A673 (cell line): Measurements from ENCODE around the gene SMIM8. TPM values are rescaled to one million over a fixed set of nuclear protein-coding genes. Genes with fewer than 3 reads are reported as not detected.

ENCODE experiments used
- BruUV-seq: library from RNA; stranded (reverse); fragments of 400-500 nt; replicated peaks from 2 replicates; lab custom pipeline; 2021; lab: Mats Ljungman, UMichigan
- CTCF ChIA-PET: fragments of 300-600 bp; sonication (Branson Sonifier 250); formaldehyde crosslinking; loops from one replicate; lab custom pipeline; 2022; ENCODE audit warnings: antibody characterized with exemption; lab: Charles Lee
- POLR2A ChIA-PET: fragments of 300-600 bp; sonication (Branson Sonifier 250); formaldehyde crosslinking; loops from one replicate; lab custom pipeline; 2022; ENCODE audit warnings: antibody characterized with exemption; ENCODE audit not compliant: low non-redundant PET; lab: Charles Lee
- DNase-seq: peaks from one replicate; pipeline ENCODE4 v3.0.0-alpha.2; 2015; ENCODE audit warnings: low spot score
- H3K27ac ChIP-seq: fragments of 200-600 bp; sonication (generic); 2 replicates; pipeline ENCODE4 v1.5.1; 2016; ENCODE audit warnings: mixed run types, low read depth, mild to moderate bottlenecking, mixed read lengths, antibody characterized with exemption, low read length; ENCODE audit not compliant: poor library complexity, severe bottlenecking
- H3K27me3 ChIP-seq: fragments of 200-600 bp; sonication (generic); replicated peaks from 2 replicates; pipeline ENCODE4 v1.6.1; 2017; ENCODE audit warnings: mixed run types, low read depth, mild to moderate bottlenecking, mixed read lengths, antibody characterized with exemption, low read length; ENCODE audit not compliant: insufficient read depth, poor library complexity
- H3K36me3 ChIP-seq: fragments of 200-600 bp; sonication (generic); 2 replicates; pipeline ENCODE4 v1.6.1; 2016; ENCODE audit warnings: mixed run types, mild to moderate bottlenecking, mixed read lengths, antibody characterized with exemption, low read length; ENCODE audit not compliant: insufficient read depth, poor library complexity, severe bottlenecking
- H3K4me1 ChIP-seq: fragments of 200-600 bp; sonication (generic); 2 replicates; pipeline ENCODE4 v1.6.1; 2017; ENCODE audit warnings: mixed run types, mild to moderate bottlenecking, mixed read lengths, antibody characterized with exemption, low read length; ENCODE audit not compliant: insufficient read depth, poor library complexity, severe bottlenecking
- H3K4me3 ChIP-seq: fragments of 200-600 bp; sonication (generic); 2 replicates; pipeline ENCODE4 v1.5.1; 2016; ENCODE audit warnings: low read depth, mixed run types, mild to moderate bottlenecking, mixed read lengths, low read length; ENCODE audit not compliant: poor library complexity, severe bottlenecking
- H3K9me3 ChIP-seq: fragments of 200-600 bp; sonication (generic); 2 replicates; pipeline ENCODE4 v1.6.1; 2016; ENCODE audit warnings: mixed run types, low read depth, mild to moderate bottlenecking, mixed read lengths, antibody characterized with exemption, low read length; ENCODE audit not compliant: poor library complexity, severe bottlenecking
- CTCF ChIP-seq: fragments of 300-800, 200-600 bp; sonication (generic); conservative IDR thresholded peaks from 2 replicates; pipeline ENCODE4 v1.5.1; 2017; ENCODE audit warnings: low read depth, mild to moderate bottlenecking, antibody characterized with exemption, low read length, moderate library complexity, mixed read lengths
- EZH2 ChIP-seq: fragments of 200-600 bp; sonication (generic); IDR thresholded peaks from 2 replicates; pipeline ENCODE4 v1.6.1; 2017; ENCODE audit warnings: borderline replicate concordance, low read depth, mild to moderate bottlenecking, mixed read lengths, antibody characterized with exemption, low read length; ENCODE audit not compliant: poor library complexity, severe bottlenecking
- intact Hi-C: fragments of 100-400 bp; cut with micrococcal nuclease; formaldehyde crosslinking; loops from one replicate; pipeline ENCODE4 v1.10.0; 2022; ENCODE audit not compliant: unreplicated experiment
- total RNA-seq: library from RNA; stranded (reverse); gene quantifications from 2 replicates; pipeline ENCODE4 v1.2.3, GENCODE V29; 2021

Gene SMIM8
- total RNA-seq, 1 experiment from 2014 or later, result 18.8 TPM

- H3K27ac ChIP-seq, result no peak overlapping the region
- H3K36me3 ChIP-seq, result no peaks in the 10 kb centered on the region
- TF ChIP-seq EZH2 (no peak), CTCF (no peak)
- no TSS peak for BruUV-seq
- no peaks in the 10 kb centered on the region for H3K9me3 ChIP-seq
- CTCF ChIA-PET, result no interaction called here
- no peaks in the 10 kb centered on the region for H3K4me1 ChIP-seq
- H3K27me3 ChIP-seq, result peaks cover 11% of the 10 kb centered on the region
- DNase-seq, result no peak
- POLR2A ChIA-PET, result no interaction called here
- intact Hi-C loops, result no loop called here
- no peak overlapping the region for H3K4me3 ChIP-seq
These were observed 39.6 kb upstream of the SMIM8 start for GRCh38 chr6:87282743-87283142.

GRCh38 chr6:87283461-87283860 is 38.9 kb upstream of the SMIM8 start:
- Histone ChIP-seq H3K9me3 (no peaks in the 10 kb centered on the region), H3K4me1 (no peaks in the 10 kb centered on the region), H3K27me3 (peaks cover 10% of the 10 kb centered on the region), H3K27ac (no peak overlapping the region), H3K4me3 (no peak overlapping the region), H3K36me3 (no peaks in the 10 kb centered on the region)
- TF ChIP-seq EZH2 (no peak), CTCF (no peak)
- CTCF ChIA-PET, result interaction anchor here (1.6 kb wide), 1 partner anchor 9 kb away, joined by 3 read pairs; no protein-coding TSS in a partner anchor
- intact Hi-C loops, result no loop called here
- DNase-seq, result no peak
- POLR2A ChIA-PET, result no interaction called here
- BruUV-seq, result no TSS peak

GRCh38 chr6:87287251-87287650 is 35.1 kb upstream of the SMIM8 start:
- no peak overlapping the region for H3K4me3 ChIP-seq
- H3K36me3 ChIP-seq, result no peaks in the 10 kb centered on the region
- no peak overlapping the region for H3K27ac ChIP-seq
- no peaks in the 10 kb centered on the region for H3K9me3 ChIP-seq
- CTCF ChIA-PET, result interaction anchor here (0.6 kb wide), 1 partner anchor 221 kb away, joined by 4 read pairs; no protein-coding TSS in a partner anchor
- POLR2A ChIA-PET, result no interaction called here
- no peak for DNase-seq
- intact Hi-C loops, result no loop called here
- TF ChIP-seq EZH2 (no peak), CTCF (no peak)
- H3K27me3 ChIP-seq, result peaks cover 6% of the 10 kb centered on the region
- BruUV-seq, result no TSS peak
- no peaks in the 10 kb centered on the region for H3K4me1 ChIP-seq
